WTC11 (cell line): ENCODE data around the gene MSANTD1. TPM values are rescaled to one million over a fixed set of nuclear protein-coding genes. Genes with fewer than 3 reads are reported as not detected.

ENCODE experiments used
- ATAC-seq: fragments of 200-7000 bp; cut with Tn5 transposase; 2 replicates; pipeline ENCODE4 v1.10.0; 2021; ENCODE audit warnings: mild to moderate bottlenecking, moderate library complexity
- CTCF ChIA-PET: fragments of 300-600 bp; sonication (Branson Sonifier 250); formaldehyde crosslinking; loops from one replicate; lab custom pipeline; 2021; ENCODE audit warnings: antibody characterized with exemption; lab: Charles Lee
- POLR2A ChIA-PET: fragments of 350-600 bp; sonication (Branson Sonifier 250); formaldehyde crosslinking; loops from one replicate; lab custom pipeline; 2021; ENCODE audit warnings: antibody characterized with exemption; lab: Charles Lee
- DNase-seq: peaks from one replicate; pipeline ENCODE4 v3.0.0; 2021; ENCODE audit warnings: low spot score
- H3K27ac Mint-ChIP-seq: 2 replicates; pipeline ENCODE4 v1.8.0; 2021; ENCODE audit warnings: mixed read lengths
- H3K27me3 Mint-ChIP-seq: 2 replicates; pipeline ENCODE4 v1.8.0; 2021; ENCODE audit warnings: low read depth, mild to moderate bottlenecking, moderate library complexity, mixed read lengths
- H3K36me3 Mint-ChIP-seq: 2 replicates; pipeline ENCODE4 v1.8.0; 2021; ENCODE audit warnings: mixed read lengths
- H3K4me1 Mint-ChIP-seq: 2 replicates; pipeline ENCODE4 v1.8.0; 2022; ENCODE audit warnings: mixed read lengths
- H3K4me3 Mint-ChIP-seq: 2 replicates; pipeline ENCODE4 v1.8.0; 2021; ENCODE audit warnings: mild to moderate bottlenecking, moderate library complexity, mixed read lengths
- H3K9me3 Mint-ChIP-seq: 2 replicates; pipeline ENCODE4 v1.8.0; 2021; ENCODE audit warnings: mixed read lengths
- CBFB ChIP-seq: sonication (generic); formaldehyde crosslinking; IDR thresholded peaks from 2 replicates; pipeline ENCODE4 v1.8.1; 2022; ENCODE audit warnings: mild to moderate bottlenecking, low read depth, missing genetic modification reagents
- EMX1 ChIP-seq: fragments of 250-450 bp; sonication (Bioruptor Pico); IDR thresholded peaks from 2 replicates; pipeline ENCODE4 v1.8.0; 2021; ENCODE audit warnings: mild to moderate bottlenecking
- ESRRA ChIP-seq: sonication (generic); formaldehyde crosslinking; IDR thresholded peaks from 2 replicates; pipeline ENCODE4 v1.8.1; 2022; ENCODE audit warnings: mild to moderate bottlenecking, missing genetic modification reagents, borderline replicate concordance
- FOXK1 ChIP-seq: sonication (generic); formaldehyde crosslinking; IDR thresholded peaks from 2 replicates; pipeline ENCODE4 v1.8.0; 2022; ENCODE audit warnings: mild to moderate bottlenecking, moderate library complexity, missing genetic modification reagents
- NFE2L1 ChIP-seq: sonication (generic); formaldehyde crosslinking; IDR thresholded peaks from 2 replicates; pipeline ENCODE4 v1.8.1; 2023; ENCODE audit warnings: missing genetic modification reagents
- NR1H2 ChIP-seq: sonication (generic); formaldehyde crosslinking; IDR thresholded peaks from 2 replicates; pipeline ENCODE4 v1.9.0; 2021; ENCODE audit warnings: mild to moderate bottlenecking, moderate library complexity, missing genetic modification reagents
- PRRX2 ChIP-seq: fragments of 250-450 bp; sonication (Bioruptor Pico); IDR thresholded peaks from 2 replicates; pipeline ENCODE4 v1.8.0; 2021; ENCODE audit warnings: mild to moderate bottlenecking
- RELA ChIP-seq: sonication (generic); formaldehyde crosslinking; IDR thresholded peaks from 2 replicates; pipeline ENCODE4 v1.8.1; 2022; ENCODE audit warnings: missing genetic modification reagents, mild to moderate bottlenecking, borderline replicate concordance
- SMAD3 ChIP-seq: sonication (generic); formaldehyde crosslinking; IDR thresholded peaks from 2 replicates; pipeline ENCODE4 v1.8.0; 2022; ENCODE audit warnings: missing genetic modification reagents, mild to moderate bottlenecking, borderline replicate concordance
- ZBTB21 ChIP-seq: sonication (generic); formaldehyde crosslinking; IDR thresholded peaks from 2 replicates; pipeline ENCODE4 v1.8.1; 2023; ENCODE audit warnings: mild to moderate bottlenecking, missing genetic modification reagents, borderline replicate concordance
- ZNF396 ChIP-seq: fragments of 250-450 bp; sonication (Bioruptor Pico); IDR thresholded peaks from 2 replicates; pipeline ENCODE4 v1.8.0; 2021; ENCODE audit warnings: mild to moderate bottlenecking, moderate library complexity, borderline replicate concordance
- total RNA-seq: library from RNA; stranded (reverse); gene quantifications from 3 replicates; pipeline ENCODE4 v1.2.3, GENCODE V29; 2021
- TF ChIP-seq, protein P1 (sequence below): sonication (generic); formaldehyde crosslinking; IDR thresholded peaks from 2 replicates; pipeline ENCODE4 v1.8.1; 2023; ENCODE audit warnings: mild to moderate bottlenecking, missing genetic modification reagents
- TF ChIP-seq, protein P2 (sequence below): sonication (generic); formaldehyde crosslinking; IDR thresholded peaks from 2 replicates; pipeline ENCODE4 v1.8.1; 2023; ENCODE audit warnings: mild to moderate bottlenecking, moderate library complexity, missing genetic modification reagents
- TF ChIP-seq, protein P3 (sequence below): sonication (generic); formaldehyde crosslinking; IDR thresholded peaks from 2 replicates; pipeline ENCODE4 v1.8.0; 2022; ENCODE audit warnings: mild to moderate bottlenecking, missing genetic modification reagents
- TF ChIP-seq, protein P4 (sequence below): fragments of 250-450 bp; sonication (Bioruptor Pico); IDR thresholded peaks from 2 replicates; pipeline ENCODE4 v1.8.0; 2021; ENCODE audit warnings: mild to moderate bottlenecking
- TF ChIP-seq, protein P5 (sequence below): fragments of 200-600 bp; IDR thresholded peaks from 2 replicates; pipeline ENCODE4 v1.8.0; 2022; ENCODE audit warnings: antibody characterized with exemption
- TF ChIP-seq, protein P6 (sequence below): sonication (generic); formaldehyde crosslinking; IDR thresholded peaks from 2 replicates; pipeline ENCODE4 v1.8.0; 2023; ENCODE audit warnings: missing genetic modification reagents
- TF ChIP-seq, protein P7 (sequence below): fragments of 250-450 bp; sonication (Bioruptor Pico); IDR thresholded peaks from 2 replicates; pipeline ENCODE4 v1.9.0; 2021; ENCODE audit warnings: mild to moderate bottlenecking, borderline replicate concordance
- TF ChIP-seq, protein P8 (sequence below): sonication (generic); formaldehyde crosslinking; IDR thresholded peaks from 2 replicates; pipeline ENCODE4 v1.8.1; 2022; ENCODE audit warnings: mild to moderate bottlenecking, missing genetic modification reagents, moderate library complexity, borderline replicate concordance

Gene MSANTD1
- total RNA-seq, 1 experiment from 2014 or later: 0.98 TPM

DNA sequence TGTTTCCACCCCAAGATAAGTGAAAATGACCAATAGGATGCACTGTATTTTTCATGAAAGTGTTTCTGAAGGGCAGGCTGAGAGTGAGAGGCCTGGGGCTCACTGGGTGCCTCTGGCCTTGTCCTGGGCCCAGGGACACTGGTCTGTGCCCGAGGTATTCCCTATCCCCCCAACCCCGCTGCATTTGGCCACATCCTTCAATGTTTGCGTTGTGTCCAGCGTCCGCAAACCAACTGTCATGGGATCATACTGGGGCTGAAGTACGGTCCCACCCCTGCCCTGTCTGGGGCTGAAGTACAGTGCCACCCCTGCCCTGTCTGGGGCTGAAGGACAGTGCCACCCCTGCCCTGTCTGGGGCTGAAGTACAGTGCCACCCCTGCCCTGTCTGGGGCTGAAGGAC is 22.0 kb upstream of the MSANTD1 start:
- TF ChIP-seq, protein P1, sequence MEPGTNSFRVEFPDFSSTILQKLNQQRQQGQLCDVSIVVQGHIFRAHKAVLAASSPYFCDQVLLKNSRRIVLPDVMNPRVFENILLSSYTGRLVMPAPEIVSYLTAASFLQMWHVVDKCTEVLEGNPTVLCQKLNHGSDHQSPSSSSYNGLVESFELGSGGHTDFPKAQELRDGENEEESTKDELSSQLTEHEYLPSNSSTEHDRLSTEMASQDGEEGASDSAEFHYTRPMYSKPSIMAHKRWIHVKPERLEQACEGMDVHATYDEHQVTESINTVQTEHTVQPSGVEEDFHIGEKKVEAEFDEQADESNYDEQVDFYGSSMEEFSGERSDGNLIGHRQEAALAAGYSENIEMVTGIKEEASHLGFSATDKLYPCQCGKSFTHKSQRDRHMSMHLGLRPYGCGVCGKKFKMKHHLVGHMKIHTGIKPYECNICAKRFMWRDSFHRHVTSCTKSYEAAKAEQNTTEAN (CRISPR knock-in tag): no peak
- TF ChIP-seq, protein P2, sequence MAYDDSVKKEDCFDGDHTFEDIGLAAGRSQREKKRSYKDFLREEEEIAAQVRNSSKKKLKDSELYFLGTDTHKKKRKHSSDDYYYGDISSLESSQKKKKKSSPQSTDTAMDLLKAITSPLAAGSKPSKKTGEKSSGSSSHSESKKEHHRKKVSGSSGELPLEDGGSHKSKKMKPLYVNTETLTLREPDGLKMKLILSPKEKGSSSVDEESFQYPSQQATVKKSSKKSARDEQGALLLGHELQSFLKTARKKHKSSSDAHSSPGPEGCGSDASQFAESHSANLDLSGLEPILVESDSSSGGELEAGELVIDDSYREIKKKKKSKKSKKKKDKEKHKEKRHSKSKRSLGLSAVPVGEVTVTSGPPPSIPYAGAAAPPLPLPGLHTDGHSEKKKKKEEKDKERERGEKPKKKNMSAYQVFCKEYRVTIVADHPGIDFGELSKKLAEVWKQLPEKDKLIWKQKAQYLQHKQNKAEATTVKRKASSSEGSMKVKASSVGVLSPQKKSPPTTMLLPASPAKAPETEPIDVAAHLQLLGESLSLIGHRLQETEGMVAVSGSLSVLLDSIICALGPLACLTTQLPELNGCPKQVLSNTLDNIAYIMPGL (CRISPR knock-in tag): no peak
- TF ChIP-seq SMAD3 (CRISPR knock-in tag) (no peak), PRRX2 (CRISPR knock-in tag) (no peak), RELA (no peak), ESRRA (CRISPR knock-in tag) (no peak), NR1H2 (no peak), EMX1 (no peak), FOXK1 (CRISPR knock-in tag) (no peak), CBFB (CRISPR knock-in tag) (no peak), NFE2L1 (CRISPR knock-in tag) (no peak), ZBTB21 (CRISPR knock-in tag) (no peak), ZNF396 (no peak)
- TF ChIP-seq, protein P3, sequence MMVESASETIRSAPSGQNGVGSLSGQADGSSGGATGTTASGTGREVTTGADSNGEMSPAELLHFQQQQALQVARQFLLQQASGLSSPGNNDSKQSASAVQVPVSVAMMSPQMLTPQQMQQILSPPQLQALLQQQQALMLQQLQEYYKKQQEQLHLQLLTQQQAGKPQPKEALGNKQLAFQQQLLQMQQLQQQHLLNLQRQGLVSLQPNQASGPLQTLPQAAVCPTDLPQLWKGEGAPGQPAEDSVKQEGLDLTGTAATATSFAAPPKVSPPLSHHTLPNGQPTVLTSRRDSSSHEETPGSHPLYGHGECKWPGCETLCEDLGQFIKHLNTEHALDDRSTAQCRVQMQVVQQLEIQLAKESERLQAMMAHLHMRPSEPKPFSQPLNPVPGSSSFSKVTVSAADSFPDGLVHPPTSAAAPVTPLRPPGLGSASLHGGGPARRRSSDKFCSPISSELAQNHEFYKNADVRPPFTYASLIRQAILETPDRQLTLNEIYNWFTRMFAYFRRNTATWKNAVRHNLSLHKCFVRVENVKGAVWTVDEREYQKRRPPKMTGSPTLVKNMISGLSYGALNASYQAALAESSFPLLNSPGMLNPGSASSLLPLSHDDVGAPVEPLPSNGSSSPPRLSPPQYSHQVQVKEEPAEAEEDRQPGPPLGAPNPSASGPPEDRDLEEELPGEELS (CRISPR knock-in tag): no peak
- TF ChIP-seq, protein P4, sequence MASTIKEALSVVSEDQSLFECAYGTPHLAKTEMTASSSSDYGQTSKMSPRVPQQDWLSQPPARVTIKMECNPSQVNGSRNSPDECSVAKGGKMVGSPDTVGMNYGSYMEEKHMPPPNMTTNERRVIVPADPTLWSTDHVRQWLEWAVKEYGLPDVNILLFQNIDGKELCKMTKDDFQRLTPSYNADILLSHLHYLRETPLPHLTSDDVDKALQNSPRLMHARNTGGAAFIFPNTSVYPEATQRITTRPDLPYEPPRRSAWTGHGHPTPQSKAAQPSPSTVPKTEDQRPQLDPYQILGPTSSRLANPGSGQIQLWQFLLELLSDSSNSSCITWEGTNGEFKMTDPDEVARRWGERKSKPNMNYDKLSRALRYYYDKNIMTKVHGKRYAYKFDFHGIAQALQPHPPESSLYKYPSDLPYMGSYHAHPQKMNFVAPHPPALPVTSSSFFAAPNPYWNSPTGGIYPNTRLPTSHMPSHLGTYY (CRISPR knock-in tag): no peak
- TF ChIP-seq, protein P5, sequence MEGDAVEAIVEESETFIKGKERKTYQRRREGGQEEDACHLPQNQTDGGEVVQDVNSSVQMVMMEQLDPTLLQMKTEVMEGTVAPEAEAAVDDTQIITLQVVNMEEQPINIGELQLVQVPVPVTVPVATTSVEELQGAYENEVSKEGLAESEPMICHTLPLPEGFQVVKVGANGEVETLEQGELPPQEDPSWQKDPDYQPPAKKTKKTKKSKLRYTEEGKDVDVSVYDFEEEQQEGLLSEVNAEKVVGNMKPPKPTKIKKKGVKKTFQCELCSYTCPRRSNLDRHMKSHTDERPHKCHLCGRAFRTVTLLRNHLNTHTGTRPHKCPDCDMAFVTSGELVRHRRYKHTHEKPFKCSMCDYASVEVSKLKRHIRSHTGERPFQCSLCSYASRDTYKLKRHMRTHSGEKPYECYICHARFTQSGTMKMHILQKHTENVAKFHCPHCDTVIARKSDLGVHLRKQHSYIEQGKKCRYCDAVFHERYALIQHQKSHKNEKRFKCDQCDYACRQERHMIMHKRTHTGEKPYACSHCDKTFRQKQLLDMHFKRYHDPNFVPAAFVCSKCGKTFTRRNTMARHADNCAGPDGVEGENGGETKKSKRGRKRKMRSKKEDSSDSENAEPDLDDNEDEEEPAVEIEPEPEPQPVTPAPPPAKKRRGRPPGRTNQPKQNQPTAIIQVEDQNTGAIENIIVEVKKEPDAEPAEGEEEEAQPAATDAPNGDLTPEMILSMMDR: no peak
- TF ChIP-seq, protein P6, sequence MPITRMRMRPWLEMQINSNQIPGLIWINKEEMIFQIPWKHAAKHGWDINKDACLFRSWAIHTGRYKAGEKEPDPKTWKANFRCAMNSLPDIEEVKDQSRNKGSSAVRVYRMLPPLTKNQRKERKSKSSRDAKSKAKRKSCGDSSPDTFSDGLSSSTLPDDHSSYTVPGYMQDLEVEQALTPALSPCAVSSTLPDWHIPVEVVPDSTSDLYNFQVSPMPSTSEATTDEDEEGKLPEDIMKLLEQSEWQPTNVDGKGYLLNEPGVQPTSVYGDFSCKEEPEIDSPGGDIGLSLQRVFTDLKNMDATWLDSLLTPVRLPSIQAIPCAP (CRISPR knock-in tag): no peak
- TF ChIP-seq, protein P7, sequence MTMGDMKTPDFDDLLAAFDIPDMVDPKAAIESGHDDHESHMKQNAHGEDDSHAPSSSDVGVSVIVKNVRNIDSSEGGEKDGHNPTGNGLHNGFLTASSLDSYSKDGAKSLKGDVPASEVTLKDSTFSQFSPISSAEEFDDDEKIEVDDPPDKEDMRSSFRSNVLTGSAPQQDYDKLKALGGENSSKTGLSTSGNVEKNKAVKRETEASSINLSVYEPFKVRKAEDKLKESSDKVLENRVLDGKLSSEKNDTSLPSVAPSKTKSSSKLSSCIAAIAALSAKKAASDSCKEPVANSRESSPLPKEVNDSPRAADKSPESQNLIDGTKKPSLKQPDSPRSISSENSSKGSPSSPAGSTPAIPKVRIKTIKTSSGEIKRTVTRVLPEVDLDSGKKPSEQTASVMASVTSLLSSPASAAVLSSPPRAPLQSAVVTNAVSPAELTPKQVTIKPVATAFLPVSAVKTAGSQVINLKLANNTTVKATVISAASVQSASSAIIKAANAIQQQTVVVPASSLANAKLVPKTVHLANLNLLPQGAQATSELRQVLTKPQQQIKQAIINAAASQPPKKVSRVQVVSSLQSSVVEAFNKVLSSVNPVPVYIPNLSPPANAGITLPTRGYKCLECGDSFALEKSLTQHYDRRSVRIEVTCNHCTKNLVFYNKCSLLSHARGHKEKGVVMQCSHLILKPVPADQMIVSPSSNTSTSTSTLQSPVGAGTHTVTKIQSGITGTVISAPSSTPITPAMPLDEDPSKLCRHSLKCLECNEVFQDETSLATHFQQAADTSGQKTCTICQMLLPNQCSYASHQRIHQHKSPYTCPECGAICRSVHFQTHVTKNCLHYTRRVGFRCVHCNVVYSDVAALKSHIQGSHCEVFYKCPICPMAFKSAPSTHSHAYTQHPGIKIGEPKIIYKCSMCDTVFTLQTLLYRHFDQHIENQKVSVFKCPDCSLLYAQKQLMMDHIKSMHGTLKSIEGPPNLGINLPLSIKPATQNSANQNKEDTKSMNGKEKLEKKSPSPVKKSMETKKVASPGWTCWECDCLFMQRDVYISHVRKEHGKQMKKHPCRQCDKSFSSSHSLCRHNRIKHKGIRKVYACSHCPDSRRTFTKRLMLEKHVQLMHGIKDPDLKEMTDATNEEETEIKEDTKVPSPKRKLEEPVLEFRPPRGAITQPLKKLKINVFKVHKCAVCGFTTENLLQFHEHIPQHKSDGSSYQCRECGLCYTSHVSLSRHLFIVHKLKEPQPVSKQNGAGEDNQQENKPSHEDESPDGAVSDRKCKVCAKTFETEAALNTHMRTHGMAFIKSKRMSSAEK (CRISPR knock-in tag): no peak
- TF ChIP-seq, protein P8, sequence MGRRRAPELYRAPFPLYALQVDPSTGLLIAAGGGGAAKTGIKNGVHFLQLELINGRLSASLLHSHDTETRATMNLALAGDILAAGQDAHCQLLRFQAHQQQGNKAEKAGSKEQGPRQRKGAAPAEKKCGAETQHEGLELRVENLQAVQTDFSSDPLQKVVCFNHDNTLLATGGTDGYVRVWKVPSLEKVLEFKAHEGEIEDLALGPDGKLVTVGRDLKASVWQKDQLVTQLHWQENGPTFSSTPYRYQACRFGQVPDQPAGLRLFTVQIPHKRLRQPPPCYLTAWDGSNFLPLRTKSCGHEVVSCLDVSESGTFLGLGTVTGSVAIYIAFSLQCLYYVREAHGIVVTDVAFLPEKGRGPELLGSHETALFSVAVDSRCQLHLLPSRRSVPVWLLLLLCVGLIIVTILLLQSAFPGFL (CRISPR knock-in tag): no peak
- no peak overlapping the region for H3K4me3 Mint-ChIP-seq
- no peaks in the 10 kb centered on the region for H3K4me1 Mint-ChIP-seq
- peaks cover 8% of the 10 kb centered on the region for H3K9me3 Mint-ChIP-seq
- no peak overlapping the region for H3K27ac Mint-ChIP-seq
- ATAC-seq: no peak
- H3K36me3 Mint-ChIP-seq: peaks cover 59% of the 10 kb centered on the region
- ChIA-PET CTCF (no interaction called here), POLR2A (no interaction called here)
- DNase-seq: no peak
- H3K27me3 Mint-ChIP-seq: no peaks in the 10 kb centered on the region
